Measurements from ENCODE around the gene FRAT2. TPM values are rescaled to one million over a fixed set of nuclear protein-coding genes. Genes with fewer than 3 reads are reported as not detected.

FRAT2 gene
- total and polyA plus RNA-seq, 2 donors (not counting 3 experiments of a cell fraction or from before 2014, with no cell fraction given), result 6.6 to 11.3 TPM

DNA sequence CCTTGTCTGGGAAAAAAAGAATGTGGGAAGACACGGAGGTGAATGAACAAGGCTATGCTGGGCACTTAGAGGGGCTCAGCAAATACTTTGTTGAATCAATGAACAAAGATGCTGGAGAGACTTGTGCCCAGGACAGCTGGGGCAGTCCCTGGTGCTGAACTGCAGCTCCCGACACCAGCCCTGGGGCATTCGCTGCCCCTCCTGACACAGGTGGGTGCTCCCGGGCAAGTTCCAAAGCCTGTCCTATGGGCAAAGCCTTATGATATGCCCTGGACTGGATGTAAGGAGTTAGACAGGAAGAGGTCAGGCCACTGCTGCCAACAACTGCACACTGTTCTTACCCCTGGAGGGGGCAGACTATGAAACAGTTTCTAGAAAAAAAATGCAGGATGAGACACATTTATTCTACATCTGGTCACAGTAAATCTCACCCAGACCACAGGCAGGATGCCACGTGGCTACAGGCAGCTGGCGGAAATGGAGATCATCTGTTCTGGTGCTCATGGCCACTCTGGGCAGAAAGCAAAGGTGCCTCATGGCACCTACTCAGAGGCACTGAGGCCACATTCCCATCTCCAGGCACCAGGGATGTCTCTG, 21.9 kb upstream of the FRAT2 start:
- no peaks in the 10 kb centered on the region for H4K20me1 ChIP-seq (replicated peaks; ENCODE audit: control insufficient read depth, extremely low read depth, insufficient read depth, low read length)
- H3K27ac ChIP-seq (ENCODE audit: insufficient read depth, low read depth, low read length), result peak overlapping the region; percentile 36
- FAIRE-seq (no peak), DNase-seq (ENCODE audit: low read depth, low spot score) (peak; percentile 43)
- H3K9me3 ChIP-seq (replicated peaks; ENCODE audit: control insufficient read depth, insufficient read depth, low read length), result no peaks in the 10 kb centered on the region
- no peaks in the 10 kb centered on the region for H3K27me3 ChIP-seq (ENCODE audit: control insufficient read depth in 2 of 2, insufficient read depth in 2 of 2, low read length in 2 of 2)
- ChIA-PET CTCF (interaction anchor here (0.7 to 5.9 kb wide), 12 partner anchors 9 to 318 kb away, joined by 3 to 79 read pairs (median 6); partner anchors contain the start of genes ARHGAP19 and RRP12), POLR2A (no interaction called here)
- H3K9ac ChIP-seq (replicated peaks; ENCODE audit: extremely low read depth, insufficient read depth, low read length), result no peak overlapping the region
- H3K4me3 ChIP-seq (replicated peaks in 1 of 3; ENCODE audit: insufficient read depth in 1 of 3, low read depth in 1 of 3, low read length in 3 of 3), result no peak overlapping the region
- H2AFZ ChIP-seq (ENCODE audit: low read depth, low read length), result no peak overlapping the region
- dilution Hi-C loops (cut with MboI; ENCODE audit: extremely low pct_ligation_motif_present, low sequenced_read_pairs) (no loop called here), intact Hi-C loops (cut with micrococcal nuclease) (loop anchor here (2.0 to 5.0 kb wide), 2 partner anchors 44 to 274 kb away; partner anchors contain the start of gene RRP12)
- H3K4me2 ChIP-seq (ENCODE audit: insufficient read depth, low read length), result no peak overlapping the region
- no peaks in the 10 kb centered on the region for H3K9me1 ChIP-seq (replicated peaks; ENCODE audit: control insufficient read depth, extremely low read depth, insufficient read depth, low read length)
- H3K36me3 ChIP-seq (ENCODE audit: control insufficient read depth in 2 of 2, extremely low read depth in 1 of 2, insufficient read depth in 2 of 2, low read length in 2 of 2), result peaks cover 0 to 5% of the 10 kb centered on the region in 2 experiments
- TF ChIP-seq POLR2AphosphoS5 (IDR thresholded peaks at IDR 0.05; ENCODE audit: insufficient read depth, low read depth, low read length) (no peak), MAX (IDR thresholded peaks at IDR 0.05; ENCODE audit: insufficient read depth, insufficient read length) (peak; percentile 11)
- TF ChIP-seq, protein P1, sequence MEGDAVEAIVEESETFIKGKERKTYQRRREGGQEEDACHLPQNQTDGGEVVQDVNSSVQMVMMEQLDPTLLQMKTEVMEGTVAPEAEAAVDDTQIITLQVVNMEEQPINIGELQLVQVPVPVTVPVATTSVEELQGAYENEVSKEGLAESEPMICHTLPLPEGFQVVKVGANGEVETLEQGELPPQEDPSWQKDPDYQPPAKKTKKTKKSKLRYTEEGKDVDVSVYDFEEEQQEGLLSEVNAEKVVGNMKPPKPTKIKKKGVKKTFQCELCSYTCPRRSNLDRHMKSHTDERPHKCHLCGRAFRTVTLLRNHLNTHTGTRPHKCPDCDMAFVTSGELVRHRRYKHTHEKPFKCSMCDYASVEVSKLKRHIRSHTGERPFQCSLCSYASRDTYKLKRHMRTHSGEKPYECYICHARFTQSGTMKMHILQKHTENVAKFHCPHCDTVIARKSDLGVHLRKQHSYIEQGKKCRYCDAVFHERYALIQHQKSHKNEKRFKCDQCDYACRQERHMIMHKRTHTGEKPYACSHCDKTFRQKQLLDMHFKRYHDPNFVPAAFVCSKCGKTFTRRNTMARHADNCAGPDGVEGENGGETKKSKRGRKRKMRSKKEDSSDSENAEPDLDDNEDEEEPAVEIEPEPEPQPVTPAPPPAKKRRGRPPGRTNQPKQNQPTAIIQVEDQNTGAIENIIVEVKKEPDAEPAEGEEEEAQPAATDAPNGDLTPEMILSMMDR (IDR thresholded peaks at IDR 0.05; ENCODE audit: extremely low read depth in 1 of 2, insufficient read depth in 1 of 2, low read depth in 1 of 2, low read length in 2 of 2), result peak in 1 of 2 donors; percentile 15
- H3K4me1 ChIP-seq (ENCODE audit: control insufficient read depth, extremely low read depth, insufficient read depth, low read length), result peaks cover 13% of the 10 kb centered on the region
- H3K79me2 ChIP-seq (ENCODE audit: control insufficient read depth, insufficient read depth, low read length), result no peaks in the 10 kb centered on the region
- no TSS peak for BruUV-seq (replicated peaks)

- ChIA-PET CTCF (interaction anchor here (0.7 to 5.9 kb wide), 14 partner anchors 10 to 317 kb away, joined by 3 to 79 read pairs (median 6); partner anchors contain the start of genes ARHGAP19 and RRP12), POLR2A (no interaction called here)
- no peaks in the 10 kb centered on the region for H3K9me1 ChIP-seq (replicated peaks; ENCODE audit: control insufficient read depth, extremely low read depth, insufficient read depth, low read length)
- peak overlapping the region; percentile 36 for H3K27ac ChIP-seq (ENCODE audit: insufficient read depth, low read depth, low read length)
- H3K4me1 ChIP-seq (ENCODE audit: control insufficient read depth, extremely low read depth, insufficient read depth, low read length), result peaks cover 13% of the 10 kb centered on the region
- H3K9me3 ChIP-seq (replicated peaks; ENCODE audit: control insufficient read depth, insufficient read depth, low read length), result no peaks in the 10 kb centered on the region
- peak; percentile 80 for DNase-seq (ENCODE audit: low read depth, low spot score)
- dilution Hi-C loops (cut with MboI; ENCODE audit: extremely low pct_ligation_motif_present, low sequenced_read_pairs), result no loop called here
- no peak overlapping the region for H3K4me3 ChIP-seq (replicated peaks in 1 of 3; ENCODE audit: insufficient read depth in 1 of 3, low read depth in 1 of 3, low read length in 3 of 3)
- peak; percentile 87 for FAIRE-seq
- intact Hi-C loops (cut with micrococcal nuclease), result loop anchor here (1.0 to 5.0 kb wide), 3 partner anchors 22 to 273 kb away; no protein-coding TSS in a partner anchor
- no peaks in the 10 kb centered on the region for H3K27me3 ChIP-seq (ENCODE audit: control insufficient read depth in 2 of 2, insufficient read depth in 2 of 2, low read length in 2 of 2)
- H3K9ac ChIP-seq (replicated peaks; ENCODE audit: extremely low read depth, insufficient read depth, low read length), result no peak overlapping the region
- no peaks in the 10 kb centered on the region for H3K79me2 ChIP-seq (ENCODE audit: control insufficient read depth, insufficient read depth, low read length)
- peak overlapping the region; percentile 2 for H3K4me2 ChIP-seq (ENCODE audit: insufficient read depth, low read length)
- TF ChIP-seq GATA2 (IDR thresholded peaks at IDR 0.05; ENCODE audit: insufficient read depth, insufficient read length, low read depth, low read length), result peak; percentile 31
- TF ChIP-seq MYC (IDR thresholded peaks at IDR 0.05; ENCODE audit: low read depth, low read length), result no peak
- peak; percentile 50 for TF ChIP-seq POLR2AphosphoS5 (IDR thresholded peaks at IDR 0.05; ENCODE audit: insufficient read depth, low read depth, low read length)
- peak; percentile 82 for TF ChIP-seq MAX (IDR thresholded peaks at IDR 0.05; ENCODE audit: insufficient read depth, insufficient read length)
- no peak for TF ChIP-seq POLR2A (IDR thresholded peaks at IDR 0.05; ENCODE audit: low read depth, low read length)
- TF ChIP-seq FOS (IDR thresholded peaks at IDR 0.05; ENCODE audit: borderline replicate concordance, insufficient read depth, low read length), result no peak
- no peak for TF ChIP-seq EZH2 (IDR thresholded peaks at IDR 0.05; ENCODE audit: borderline replicate concordance, low read depth, low read length, severe bottlenecking)
- TF ChIP-seq JUN (IDR thresholded peaks at IDR 0.05; ENCODE audit: borderline replicate concordance, insufficient read depth, insufficient read length, low read depth), result no peak
- TF ChIP-seq, protein P1 (IDR thresholded peaks at IDR 0.05; ENCODE audit: extremely low read depth in 1 of 2, insufficient read depth in 1 of 2, low read depth in 1 of 2, low read length in 2 of 2), result peak; percentile 39 to 45
- peak overlapping the region; percentile 3 for H2AFZ ChIP-seq (ENCODE audit: low read depth, low read length)
- no peaks in the 10 kb centered on the region for H4K20me1 ChIP-seq (replicated peaks; ENCODE audit: control insufficient read depth, extremely low read depth, insufficient read depth, low read length)
- no TSS peak for BruUV-seq (replicated peaks)
- H3K36me3 ChIP-seq (ENCODE audit: control insufficient read depth in 2 of 2, extremely low read depth in 1 of 2, insufficient read depth in 2 of 2, low read length in 2 of 2), result peaks cover 0 to 4% of the 10 kb centered on the region in 2 experiments
These were observed 21.0 kb upstream of the FRAT2 start for GRCh38 chr10:97355571-97355975.

Measured in endothelial cell of umbilical vein (primary cell).